B cell (primary cell): ENCODE data around the gene SLC28A3. TPM values are rescaled to one million over a fixed set of nuclear protein-coding genes. Genes with fewer than 3 reads are reported as not detected.
A peak's percentile ranks its signal among the peaks of the same experiment; 100 is the strongest.

Experiments
- ATAC-seq: fragments of 200-7000 bp; cut with Tn5 transposase; one replicate; pipeline ENCODE4 v1.10.0; 2021; ENCODE audit warnings: low read depth, mild to moderate bottlenecking, moderate number of reproducible peaks, moderate library complexity
- CTCF ChIA-PET: fragments of 350-600 bp; sonication (Branson Sonifier 250); formaldehyde crosslinking; loops from one replicate; lab custom pipeline; 2021; ENCODE audit warnings: antibody characterized with exemption, inconsistent platforms; lab: Charles Lee
- POLR2A ChIA-PET: fragments of 350-600 bp; sonication (Branson Sonifier 250); formaldehyde crosslinking; loops from one replicate; lab custom pipeline; 2021; ENCODE audit warnings: antibody characterized with exemption; lab: Charles Lee
- DNase-seq: peaks from one replicate; pipeline ENCODE4 v3.0.0; 2013
- H2AFZ ChIP-seq: 2 replicates; pipeline ENCODE4 v1.6.1; 2012; ENCODE audit warnings: mild to moderate bottlenecking, low read depth, low read length; ENCODE audit not compliant: insufficient read depth, poor library complexity, severe bottlenecking
- H3K27ac ChIP-seq, 2 donors: 1 replicate in 1 of 2; 2 replicates in 1 of 2; pipeline ENCODE4 v1.5.1; 2012 to 2013; ENCODE audit warnings: low read length in 2 of 2, mild to moderate bottlenecking in 2 of 2, moderate library complexity in 1 of 2
- H3K27me3 ChIP-seq, 4 experiments: fragments of 200-600 bp in 1 of 4; sonication (generic) in 1 of 4; replicated peaks in 1 of 4; 1 replicate in 2 of 4; 2 replicates in 2 of 4; pipeline versions ENCODE4 v1.6.1 to v1.7.0; 2013 to 2016; ENCODE audit warnings: low read length in 3 of 4, mild to moderate bottlenecking in 2 of 4, mixed read lengths in 1 of 4, moderate library complexity in 1 of 4; ENCODE audit not compliant: insufficient read depth in 4 of 4, control insufficient read depth in 3 of 4; ENCODE audit errors: control extremely low read depth in 1 of 4
- H3K36me3 ChIP-seq, 2 experiments: replicated peaks in 1 of 2; 1 replicate in 1 of 2; 2 replicates in 1 of 2; pipeline versions ENCODE4 v1.6.1 to v1.7.1; 2013; ENCODE audit warnings: low read length in 1 of 2; ENCODE audit not compliant: insufficient read depth in 2 of 2, control insufficient read depth in 1 of 2; ENCODE audit errors: control extremely low read depth in 1 of 2, extremely low read depth in 1 of 2
- H3K4me1 ChIP-seq, 2 donors: fragments of 200-600 bp in 1 of 2; sonication (generic) in 1 of 2; 1 replicate in 1 of 2; 2 replicates in 1 of 2; pipeline versions ENCODE4 v1.5.1 to v1.6.1; 2013 to 2017; ENCODE audit warnings: low read length in 2 of 2; ENCODE audit not compliant: control insufficient read depth in 2 of 2, insufficient read depth in 2 of 2
- H3K4me2 ChIP-seq: replicated peaks from 2 replicates; pipeline ENCODE3; 2012; ENCODE audit warnings: mild to moderate bottlenecking, low read depth, low read length; ENCODE audit not compliant: poor library complexity, severe bottlenecking
- H3K4me3 ChIP-seq, 5 experiments: fragments of 200-600 bp in 1 of 5; sonication (generic) in 1 of 5; 1 replicate in 3 of 5; 2 replicates in 2 of 5; pipeline versions ENCODE4 v1.5.1 to v1.7.0; 2011 to 2016; ENCODE audit warnings: low read length in 4 of 5, mild to moderate bottlenecking in 4 of 5, low read depth in 2 of 5, control low read depth in 1 of 5, moderate library complexity in 1 of 5; ENCODE audit not compliant: insufficient read depth in 1 of 5; ENCODE audit errors: control extremely low read depth in 1 of 5, extremely low read depth in 1 of 5
- H3K79me2 ChIP-seq: fragments of 200-600 bp; sonication (generic); one replicate; pipeline ENCODE4 v1.6.0; 2016; ENCODE audit warnings: low read length; ENCODE audit not compliant: control insufficient read depth, insufficient read depth
- H3K9ac ChIP-seq: fragments of 200-600 bp; sonication (generic); 2 replicates; pipeline ENCODE4 v1.6.1; 2017; ENCODE audit warnings: mild to moderate bottlenecking, low read length, moderate library complexity
- H3K9me3 ChIP-seq, 3 donors: one replicate each; pipeline versions ENCODE4 v1.6.1 to v1.7.1; 2013; ENCODE audit warnings: low read length in 2 of 3; ENCODE audit not compliant: control insufficient read depth in 2 of 3, insufficient read depth in 1 of 3; ENCODE audit errors: control extremely low read depth in 1 of 3
- H4K20me1 ChIP-seq: 2 replicates; pipeline ENCODE4 v1.6.0; 2012; ENCODE audit warnings: mild to moderate bottlenecking, low read length; ENCODE audit not compliant: insufficient read depth, control insufficient read depth, poor library complexity, severe bottlenecking
- H3K27ac Mint-ChIP-seq: one replicate; pipeline ENCODE4 v1.8.0; 2021; ENCODE audit warnings: mixed read lengths
- H3K27me3 Mint-ChIP-seq: one replicate; pipeline ENCODE4 v1.8.0; 2021; ENCODE audit warnings: mixed read lengths
- H3K4me1 Mint-ChIP-seq: one replicate; pipeline ENCODE4 v1.8.0; 2021; ENCODE audit warnings: mixed read lengths
- H3K4me3 Mint-ChIP-seq: one replicate; pipeline ENCODE4 v1.8.0; 2021; ENCODE audit warnings: mixed read lengths
- H3K9me3 Mint-ChIP-seq: one replicate; pipeline ENCODE4 v1.8.0; 2022; ENCODE audit warnings: mixed read lengths; ENCODE audit not compliant: insufficient read depth
- WGBS: methylation state at CpG from one replicate; pipeline ENCODE4 v1.1.5; 2013; ENCODE audit warnings: missing lambda C conversion rate; ENCODE audit not compliant: insufficient coverage; 5-methylcytosine and 5-hydroxymethylcytosine counted together
- intact Hi-C: fragments of 100-400 bp; cut with micrococcal nuclease; formaldehyde crosslinking; loops from one replicate; pipeline ENCODE4 v1.10.0; 2022
- polyA plus RNA-seq: library from polyadenylated mRNA; depleted of rRNA; stranded (reverse); fragments of >200 nt; gene quantifications from 2 replicates; pipeline ENCODE4 v1.2.3, GENCODE V29; 2012
- total RNA-seq, 2 donors: library from RNA; stranded (reverse); fragments of 120-200 nt in 1 of 2; gene quantifications; 1 replicate in 1 of 2; 2 replicates in 1 of 2; pipeline versions ENCODE4 v1.2.3 to v1.2.4, GENCODE V29; 2013 to 2022
- TF ChIP-seq, protein P1 (sequence below): fragments of 200-600 bp; IDR thresholded peaks from one replicate; pipeline ENCODE4 v1.8.0; 2022; ENCODE audit warnings: antibody characterized with exemption, mild to moderate bottlenecking

The SLC28A3 gene
- total and polyA plus RNA-seq, 2 donors (not counting 1 experiment from before 2014, with no cell fraction given), result not detected

- Histone ChIP-seq H3K79me2 (no peaks in the 10 kb centered on the region), H3K4me2 (peak overlapping the region; percentile 73), H2AFZ (peak overlapping the region; percentile 65), H3K4me1 (peaks cover 16 to 21% of the 10 kb centered on the region in 2 donors), H3K27me3 (peaks cover 0 to 9% (median 1%) of the 10 kb centered on the region in 4 experiments), H3K4me3 (peak overlapping the region; percentile 4 to 67 (median 44)), H4K20me1 (no peaks in the 10 kb centered on the region), H3K27ac (peak overlapping the region; percentile 59 to 67), H3K36me3 (no peaks in the 10 kb centered on the region), H3K9ac (peak overlapping the region; percentile 64), H3K9me3 (no peaks in the 10 kb centered on the region)
- ChIA-PET CTCF (no interaction called here), POLR2A (no interaction called here)
- peaks cover 14% of the 10 kb centered on the region for H3K4me1 Mint-ChIP-seq
- peaks cover 22% of the 10 kb centered on the region for H3K27me3 Mint-ChIP-seq
- DNase-seq (no peak), ATAC-seq (no peak)
- WGBS, result 83% methylated on average over 16 of the region's 19 CpGs
- TF ChIP-seq, protein P1, sequence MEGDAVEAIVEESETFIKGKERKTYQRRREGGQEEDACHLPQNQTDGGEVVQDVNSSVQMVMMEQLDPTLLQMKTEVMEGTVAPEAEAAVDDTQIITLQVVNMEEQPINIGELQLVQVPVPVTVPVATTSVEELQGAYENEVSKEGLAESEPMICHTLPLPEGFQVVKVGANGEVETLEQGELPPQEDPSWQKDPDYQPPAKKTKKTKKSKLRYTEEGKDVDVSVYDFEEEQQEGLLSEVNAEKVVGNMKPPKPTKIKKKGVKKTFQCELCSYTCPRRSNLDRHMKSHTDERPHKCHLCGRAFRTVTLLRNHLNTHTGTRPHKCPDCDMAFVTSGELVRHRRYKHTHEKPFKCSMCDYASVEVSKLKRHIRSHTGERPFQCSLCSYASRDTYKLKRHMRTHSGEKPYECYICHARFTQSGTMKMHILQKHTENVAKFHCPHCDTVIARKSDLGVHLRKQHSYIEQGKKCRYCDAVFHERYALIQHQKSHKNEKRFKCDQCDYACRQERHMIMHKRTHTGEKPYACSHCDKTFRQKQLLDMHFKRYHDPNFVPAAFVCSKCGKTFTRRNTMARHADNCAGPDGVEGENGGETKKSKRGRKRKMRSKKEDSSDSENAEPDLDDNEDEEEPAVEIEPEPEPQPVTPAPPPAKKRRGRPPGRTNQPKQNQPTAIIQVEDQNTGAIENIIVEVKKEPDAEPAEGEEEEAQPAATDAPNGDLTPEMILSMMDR, result no peak
- H3K4me3 Mint-ChIP-seq, result peak overlapping the region; percentile 83
- intact Hi-C loops, result no loop called here
- no peak overlapping the region for H3K27ac Mint-ChIP-seq
- H3K9me3 Mint-ChIP-seq, result no peaks in the 10 kb centered on the region
Observed at GRCh38 chr9:84271921-84272556, 68.5 kb downstream of the SLC28A3 start.

DNA sequence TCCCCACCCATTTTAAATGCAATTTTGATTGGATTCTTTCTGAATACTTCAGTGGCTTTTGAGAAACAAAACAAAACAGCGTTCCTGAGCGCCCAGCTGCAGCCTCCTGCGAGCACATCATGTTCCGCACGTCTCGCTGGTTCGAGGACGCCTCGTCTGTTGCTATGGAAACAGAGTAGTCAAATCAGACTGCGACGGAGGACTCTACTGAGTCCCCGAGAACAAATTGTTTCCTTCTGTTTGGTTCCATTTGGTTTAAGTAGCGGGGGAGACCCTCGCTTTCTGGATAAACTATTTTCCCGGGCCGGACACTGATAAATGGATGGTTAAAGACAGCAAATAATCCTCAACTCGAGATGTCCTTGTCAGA is 69.0 kb downstream of the SLC28A3 start:
- Histone ChIP-seq H3K4me1 (peaks cover 16 to 21% of the 10 kb centered on the region in 2 donors), H3K27me3 (peaks cover 0 to 9% (median 1%) of the 10 kb centered on the region in 4 experiments), H3K27ac (peak overlapping the region; percentile 59 to 67), H3K4me2 (peak overlapping the region; percentile 73), H3K9ac (peak overlapping the region; percentile 64), H2AFZ (peak overlapping the region; percentile 65), H3K79me2 (no peaks in the 10 kb centered on the region), H3K36me3 (no peaks in the 10 kb centered on the region), H4K20me1 (no peaks in the 10 kb centered on the region), H3K4me3 (peak overlapping the region; percentile 4 to 67 (median 44)), H3K9me3 (no peaks in the 10 kb centered on the region)
- Mint-ChIP-seq H3K9me3 (no peaks in the 10 kb centered on the region), H3K27ac (peak overlapping the region; percentile 84), H3K4me1 (peaks cover 14% of the 10 kb centered on the region), H3K27me3 (peaks cover 22% of the 10 kb centered on the region), H3K4me3 (peak overlapping the region; percentile 83)
- intact Hi-C loops, result no loop called here
- TF ChIP-seq, protein P1, result no peak
- POLR2A ChIA-PET, result no interaction called here
- CTCF ChIA-PET, result no interaction called here
- 5% methylated on average over 17 of the region's 17 CpGs for WGBS
- peak; percentile 83 for DNase-seq
- ATAC-seq, result peak; percentile 98
